Prostate gland (tissue), 2 donors: ENCODE measurements around the gene PSMB9. TPM values are rescaled to one million over a fixed set of nuclear protein-coding genes. Genes with fewer than 3 reads are reported as not detected.

Source experiments
- DNase-seq: peaks from one replicate; pipeline ENCODE4 v3.0.0-alpha.2; 2019; ENCODE audit warnings: low spot score
- H3K27ac ChIP-seq, 2 donors: fragments of 200-600 bp; sonication (generic); 2 replicates each; pipeline ENCODE4 v1.5.1; 2017 to 2019
- H3K27me3 ChIP-seq: fragments of 200-600 bp; sonication (generic); replicated peaks from 2 replicates; pipeline ENCODE4 v1.5.1; 2019; ENCODE audit not compliant: insufficient read depth
- H3K36me3 ChIP-seq, 2 donors: fragments of 200-600 bp; sonication (generic); 1 replicate in 1 of 2; 2 replicates in 1 of 2; pipeline versions ENCODE4 v1.5.1 to v1.8.1; 2017 to 2019
- H3K4me1 ChIP-seq: fragments of 200-600 bp; sonication (generic); replicated peaks from 2 replicates; pipeline ENCODE4 v1.5.1; 2019
- H3K4me3 ChIP-seq, 2 donors: fragments of 200-600 bp; sonication (generic); 2 replicates each; pipeline ENCODE4 v1.5.1; 2017 to 2019
- H3K9me3 ChIP-seq: fragments of 200-600 bp; sonication (generic); 2 replicates; pipeline ENCODE4 v1.5.1; 2017
- POLR2A ChIP-seq: fragments of 450-650 bp; IDR thresholded peaks from one replicate; pipeline ENCODE4 v1.6.1; 2016; ENCODE audit warnings: antibody characterized with exemption, mild to moderate bottlenecking
- POLR2AphosphoS5 ChIP-seq: sonication (generic); formaldehyde crosslinking; IDR thresholded peaks from one replicate; pipeline ENCODE4 v1.6.1; 2017; ENCODE audit warnings: antibody characterized with exemption
- WGBS: methylation state at CpG from one replicate; pipeline ENCODE4 v1.1.5; 2018; 5-methylcytosine and 5-hydroxymethylcytosine counted together
- intact Hi-C: fragments of 100-400 bp; cut with DNase I; formaldehyde crosslinking; loops from one replicate; pipeline ENCODE4 v1.14.2; 2022
- total RNA-seq, 2 donors: library from RNA; depleted of rRNA; stranded (reverse); fragments of >200 nt; gene quantifications; one replicate each; pipeline ENCODE4 v1.1.0, GENCODE V29; 2016
- TF ChIP-seq, protein P1 (sequence below), 4 experiments: fragments of 200-600 bp in 2 of 4; fragments of 450-650 bp in 2 of 4; sonication (generic) in 2 of 4; IDR thresholded peaks; 1 replicate in 3 of 4; 2 replicates in 1 of 4; pipeline ENCODE4 v1.5.1; 2016 to 2019; ENCODE audit warnings: antibody characterized with exemption in 4 of 4, mild to moderate bottlenecking in 2 of 4, moderate library complexity in 2 of 4

PSMB9 gene
- total RNA-seq, 2 donors from 2014 or later: 22.4 to 27.7 TPM

DNA sequence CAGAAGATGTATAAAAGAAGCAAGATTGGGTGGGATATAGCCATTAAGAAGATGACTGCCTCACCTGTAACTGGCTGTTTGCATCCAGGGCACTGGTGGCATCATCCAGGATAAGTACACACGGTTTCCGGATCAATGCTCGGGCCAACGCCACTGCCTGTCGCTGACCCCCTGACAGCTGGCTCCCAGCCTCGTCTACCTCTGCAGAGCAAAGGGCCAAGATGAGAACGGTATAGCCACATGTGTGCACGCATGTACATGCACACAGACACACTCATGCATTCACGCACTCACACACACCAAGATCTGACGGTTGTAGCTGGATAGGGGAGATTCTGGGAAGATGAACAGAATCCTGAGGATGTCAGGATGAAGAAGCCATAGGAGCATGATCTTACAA, 7.0 kb upstream of the PSMB9 start:
- Histone ChIP-seq H3K36me3 (peaks cover 0 to 13% of the 10 kb centered on the region in 2 donors), H3K27me3 (no peaks in the 10 kb centered on the region), H3K4me1 (peaks cover 4% of the 10 kb centered on the region), H3K9me3 (no peaks in the 10 kb centered on the region), H3K27ac (no peak overlapping the region), H3K4me3 (no peak overlapping the region)
- TF ChIP-seq, protein P1, sequence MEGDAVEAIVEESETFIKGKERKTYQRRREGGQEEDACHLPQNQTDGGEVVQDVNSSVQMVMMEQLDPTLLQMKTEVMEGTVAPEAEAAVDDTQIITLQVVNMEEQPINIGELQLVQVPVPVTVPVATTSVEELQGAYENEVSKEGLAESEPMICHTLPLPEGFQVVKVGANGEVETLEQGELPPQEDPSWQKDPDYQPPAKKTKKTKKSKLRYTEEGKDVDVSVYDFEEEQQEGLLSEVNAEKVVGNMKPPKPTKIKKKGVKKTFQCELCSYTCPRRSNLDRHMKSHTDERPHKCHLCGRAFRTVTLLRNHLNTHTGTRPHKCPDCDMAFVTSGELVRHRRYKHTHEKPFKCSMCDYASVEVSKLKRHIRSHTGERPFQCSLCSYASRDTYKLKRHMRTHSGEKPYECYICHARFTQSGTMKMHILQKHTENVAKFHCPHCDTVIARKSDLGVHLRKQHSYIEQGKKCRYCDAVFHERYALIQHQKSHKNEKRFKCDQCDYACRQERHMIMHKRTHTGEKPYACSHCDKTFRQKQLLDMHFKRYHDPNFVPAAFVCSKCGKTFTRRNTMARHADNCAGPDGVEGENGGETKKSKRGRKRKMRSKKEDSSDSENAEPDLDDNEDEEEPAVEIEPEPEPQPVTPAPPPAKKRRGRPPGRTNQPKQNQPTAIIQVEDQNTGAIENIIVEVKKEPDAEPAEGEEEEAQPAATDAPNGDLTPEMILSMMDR (IDR thresholded peaks at IDR 0.05): no peak
- TF ChIP-seq POLR2AphosphoS5 (no peak), POLR2A (no peak)
- no peak for DNase-seq
- 95% methylated on average over 10 of the region's 10 CpGs for WGBS
- intact Hi-C loops: no loop called here

DNA sequence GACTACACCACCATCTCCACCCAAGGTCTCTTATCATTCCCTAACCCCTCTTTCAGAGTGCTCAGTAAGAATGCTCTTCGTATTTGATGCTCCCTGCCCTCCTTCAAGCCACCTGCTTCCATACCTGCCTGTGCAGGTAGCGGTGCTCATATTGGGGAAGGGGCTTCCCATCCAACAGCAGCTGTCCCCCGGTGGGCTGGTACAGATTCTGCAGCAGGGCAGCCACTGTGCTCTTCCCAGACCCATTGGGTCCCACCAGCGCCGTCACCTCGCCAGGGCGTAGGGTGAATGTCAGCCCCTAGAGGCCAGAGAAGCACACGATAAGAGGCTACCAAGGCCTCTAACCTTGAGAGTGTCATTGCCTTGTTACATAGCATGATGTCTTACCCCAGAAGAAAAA, 6.2 kb upstream of the PSMB9 start:
- no peaks in the 10 kb centered on the region for H3K27me3 ChIP-seq
- H3K9me3 ChIP-seq: no peaks in the 10 kb centered on the region
- no peak for TF ChIP-seq POLR2AphosphoS5
- no peak for TF ChIP-seq POLR2A
- TF ChIP-seq, protein P1 (IDR thresholded peaks at IDR 0.05): no peak
- H3K4me3 ChIP-seq: no peak overlapping the region
- H3K27ac ChIP-seq: no peak overlapping the region
- intact Hi-C loops: no loop called here
- DNase-seq: no peak
- WGBS: 83% methylated on average over 8 of the region's 8 CpGs
- H3K36me3 ChIP-seq: peaks cover 0 to 13% of the 10 kb centered on the region in 2 donors
- H3K4me1 ChIP-seq: peaks cover 10% of the 10 kb centered on the region

DNA sequence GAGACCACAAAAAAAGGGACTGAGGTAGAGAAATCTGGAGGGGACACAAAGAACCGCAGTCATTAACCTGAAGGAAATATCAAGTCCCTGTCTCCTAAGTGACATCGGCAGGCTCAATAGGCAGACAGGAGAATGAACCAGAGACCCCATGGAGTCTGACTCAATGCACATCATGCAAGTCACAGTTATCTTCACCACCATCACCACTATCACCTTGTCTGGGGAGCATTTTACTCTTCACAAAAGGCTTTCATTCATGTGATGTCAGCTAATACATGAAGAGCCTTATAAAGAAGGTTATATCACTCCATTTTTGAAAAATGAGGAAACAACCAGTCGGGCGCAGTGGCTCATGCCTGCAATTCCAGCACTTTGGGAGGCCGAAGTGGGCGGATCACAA, 4.9 kb upstream of the PSMB9 start:
- peaks cover 0 to 13% of the 10 kb centered on the region in 2 donors for H3K36me3 ChIP-seq
- TF ChIP-seq POLR2A (no peak), POLR2AphosphoS5 (no peak)
- TF ChIP-seq, protein P1 (IDR thresholded peaks at IDR 0.05): no peak
- DNase-seq: no peak
- H3K27me3 ChIP-seq: no peaks in the 10 kb centered on the region
- intact Hi-C loops: no loop called here
- 85% methylated on average over 6 of the region's 6 CpGs for WGBS
- no peak overlapping the region for H3K27ac ChIP-seq
- no peaks in the 10 kb centered on the region for H3K9me3 ChIP-seq
- H3K4me1 ChIP-seq: peaks cover 7% of the 10 kb centered on the region
- H3K4me3 ChIP-seq: no peak overlapping the region

DNA sequence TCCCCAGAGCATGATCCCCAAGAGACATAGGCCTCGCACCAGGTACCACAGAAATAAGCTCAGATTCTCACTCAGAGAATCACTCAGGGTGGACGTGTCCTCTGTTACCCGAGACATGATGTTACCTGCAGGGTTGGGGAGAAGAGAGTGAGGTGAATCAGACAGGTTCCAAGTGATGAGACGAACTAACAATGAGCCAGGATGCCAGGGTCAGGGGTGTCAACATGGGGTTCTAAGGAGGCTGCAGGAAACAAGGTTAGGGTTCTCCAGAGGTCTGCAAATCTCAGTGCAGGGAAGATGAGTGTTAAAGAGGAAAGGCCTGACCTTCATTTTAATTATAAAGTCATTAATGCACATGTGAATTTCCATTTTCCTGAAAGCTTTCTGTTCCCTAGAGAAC, 3.0 kb upstream of the PSMB9 start:
- intact Hi-C loops: no loop called here
- DNase-seq: no peak
- no peak overlapping the region for H3K4me3 ChIP-seq
- peaks cover 0 to 13% of the 10 kb centered on the region in 2 donors for H3K36me3 ChIP-seq
- H3K27ac ChIP-seq: no peak overlapping the region
- H3K9me3 ChIP-seq: no peaks in the 10 kb centered on the region
- H3K4me1 ChIP-seq: peaks cover 10% of the 10 kb centered on the region
- H3K27me3 ChIP-seq: no peaks in the 10 kb centered on the region
- 84% methylated on average over 4 of the region's 4 CpGs for WGBS
- TF ChIP-seq POLR2A: no peak
- TF ChIP-seq, protein P1 (IDR thresholded peaks at IDR 0.05): no peak
- TF ChIP-seq POLR2AphosphoS5: no peak

DNA sequence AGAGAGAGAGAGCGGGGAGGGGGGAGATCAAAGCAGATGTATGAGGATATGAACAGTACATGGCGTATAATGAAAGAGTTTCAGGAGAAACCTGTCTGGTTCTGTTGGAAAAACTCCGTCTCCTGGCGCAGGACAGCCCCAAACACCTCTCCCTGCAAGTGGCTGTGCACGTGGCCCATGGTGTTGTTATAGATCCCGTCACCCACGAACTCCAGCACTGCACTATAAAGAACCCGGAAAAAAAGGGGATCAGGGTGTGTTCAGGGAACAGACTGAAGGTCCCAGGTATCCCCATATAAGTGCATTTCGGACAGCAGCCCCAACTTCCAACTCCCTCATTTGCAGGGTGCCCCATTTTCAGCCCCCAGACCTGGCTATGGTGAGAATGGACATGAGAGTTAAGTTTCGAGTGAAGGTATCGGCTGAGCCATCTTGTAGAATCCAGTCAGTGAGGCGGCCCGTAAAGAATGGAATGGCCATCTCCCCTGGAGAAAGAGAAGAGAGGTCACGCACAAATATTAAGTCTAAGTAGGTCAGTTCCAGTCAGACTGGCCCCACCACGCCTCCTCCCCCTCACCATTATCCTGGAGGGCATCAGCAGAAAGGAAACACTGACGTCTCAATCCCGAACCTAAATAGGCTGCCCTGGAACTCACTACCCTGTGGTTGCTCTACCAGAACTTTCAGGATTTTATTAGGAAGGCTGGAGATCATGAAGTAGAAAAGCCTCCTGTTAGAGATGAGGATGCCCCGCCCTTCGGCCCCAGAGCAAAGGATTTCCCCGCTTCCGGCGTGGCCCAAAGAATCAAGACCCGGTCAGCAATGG, 1.8 kb upstream of the PSMB9 start:
- Histone ChIP-seq H3K27ac (peak overlapping the region; percentile 99), H3K36me3 (peaks cover 0 to 10% of the 10 kb centered on the region in 2 donors), H3K4me1 (peaks cover 10% of the 10 kb centered on the region), H3K27me3 (no peaks in the 10 kb centered on the region), H3K9me3 (no peaks in the 10 kb centered on the region), H3K4me3 (peak overlapping the region; percentile 89 to 97)
- WGBS: 39% methylated on average over 23 of the region's 23 CpGs
- TF ChIP-seq POLR2A (no peak), POLR2AphosphoS5 (peak; percentile 6)
- intact Hi-C loops: no loop called here
- peak; percentile 50 for DNase-seq
